ENCODE data around the gene ROBO2. TPM values are rescaled to one million over a fixed set of nuclear protein-coding genes. Genes with fewer than 3 reads are reported as not detected.

Gene ROBO2
- polyA plus RNA-seq, 2 of the 4 experiments (the other 2 are of a cell fraction), result 0.04 TPM; not detected in 1

DNA sequence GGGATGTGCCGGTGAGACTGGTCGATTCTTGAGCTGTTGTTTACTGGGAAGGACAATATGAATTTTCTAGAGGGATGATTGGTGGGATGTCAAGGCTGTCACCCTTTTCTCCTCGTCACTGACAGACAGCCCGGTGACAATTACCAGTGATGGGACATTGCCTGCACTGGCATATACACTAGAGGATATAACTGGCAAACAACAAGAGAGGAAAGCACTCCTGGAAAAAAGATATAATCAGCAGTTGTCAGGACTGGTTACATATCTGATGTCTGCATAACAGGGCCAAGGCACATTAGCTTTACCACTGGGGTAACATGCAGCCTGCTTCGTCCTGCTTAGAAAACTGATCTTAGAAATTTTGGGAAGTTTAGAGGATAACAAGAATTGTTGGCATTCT is 131.1 kb downstream of the ROBO2 start (continued):
- TF ChIP-seq, protein P1, sequence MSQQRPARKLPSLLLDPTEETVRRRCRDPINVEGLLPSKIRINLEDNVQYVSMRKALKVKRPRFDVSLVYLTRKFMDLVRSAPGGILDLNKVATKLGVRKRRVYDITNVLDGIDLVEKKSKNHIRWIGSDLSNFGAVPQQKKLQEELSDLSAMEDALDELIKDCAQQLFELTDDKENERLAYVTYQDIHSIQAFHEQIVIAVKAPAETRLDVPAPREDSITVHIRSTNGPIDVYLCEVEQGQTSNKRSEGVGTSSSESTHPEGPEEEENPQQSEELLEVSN (IDR thresholded peaks at IDR 0.05; ENCODE audit: borderline replicate concordance, low read depth), result no peak
- no peak for TF ChIP-seq CBX2 (IDR thresholded peaks at IDR 0.05; ENCODE audit: borderline replicate concordance, low read depth)

DNA sequence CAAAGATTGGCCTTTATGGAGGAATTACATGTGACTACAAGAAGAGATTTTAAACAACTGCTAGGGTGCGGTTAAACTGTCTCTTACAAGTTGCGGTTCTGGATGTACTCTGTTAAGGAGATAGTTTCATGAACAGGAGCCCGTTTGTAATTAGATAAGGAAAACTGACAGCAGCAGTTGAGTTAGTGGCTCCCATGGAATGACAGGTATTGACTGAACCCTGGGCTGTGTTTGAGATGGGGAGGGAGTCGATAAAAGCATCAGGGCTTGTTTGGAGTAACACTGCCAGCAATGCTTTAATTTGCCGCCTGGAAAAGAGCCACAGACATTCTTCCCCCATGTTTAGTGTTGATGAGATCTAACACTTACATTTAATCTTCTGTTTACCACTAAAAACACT is 139.9 kb downstream of the ROBO2 start:
- CTCF ChIA-PET, result no interaction called here
- ATAC-seq, result no peak

DNA sequence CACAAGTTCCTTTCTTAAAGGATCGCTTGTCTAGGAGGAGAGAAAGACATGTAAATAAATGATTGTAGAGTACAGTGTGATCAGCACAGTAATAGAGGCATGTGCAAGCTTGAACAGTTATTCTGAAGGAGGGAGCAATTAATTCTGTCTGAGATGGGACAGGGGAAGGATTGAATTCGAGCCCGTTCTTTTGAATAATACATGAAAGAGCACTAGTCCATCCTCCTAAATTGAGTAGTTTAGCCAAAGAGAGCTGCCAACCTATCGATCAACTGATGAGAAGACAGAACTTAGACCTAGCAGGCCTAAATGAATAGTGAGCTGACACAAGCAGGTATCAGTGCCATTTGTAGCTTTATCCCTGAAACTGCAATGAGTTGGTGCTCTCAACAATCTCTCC is 142.4 kb downstream of the ROBO2 start:
- WGBS (ENCODE audit: missing lambda C conversion rate), result under 1% methylated on average over 4 of the region's 4 CpGs
- FAIRE-seq (no peak), DNase-seq (ENCODE audit: low read depth in 1 of 2, low spot score in 1 of 2) (no peak), ATAC-seq (no peak)
- POLR2A ChIA-PET, result no interaction called here
- no peak overlapping the region for H3K27ac ChIP-seq
- H3K9me3 ChIP-seq, result no peaks in the 10 kb centered on the region
- H3K4me1 ChIP-seq, result no peaks in the 10 kb centered on the region
- CTCF ChIA-PET, result no interaction called here
- H3K4me2 ChIP-seq, result no peak overlapping the region
- no peak overlapping the region for H3K4me3 ChIP-seq
- TF ChIP-seq RAD21 (conservative IDR thresholded peaks at IDR 0.05 in 1 of 2, IDR thresholded peaks at IDR 0.05 in 1 of 2) (no peak), HDAC2 (IDR thresholded peaks at IDR 0.05) (no peak), CBX8 (IDR thresholded peaks at IDR 0.05) (no peak), NFE2L2 (conservative IDR thresholded peaks at IDR 0.05; ENCODE audit: low read length) (no peak), BHLHE40 (IDR thresholded peaks at IDR 0.05; ENCODE audit: low read depth, low read length) (no peak), EP300 (IDR thresholded peaks at IDR 0.05) (no peak), PHF8 (IDR thresholded peaks at IDR 0.05; ENCODE audit: borderline replicate concordance, low read depth) (no peak), FOSL2 (IDR thresholded peaks at IDR 0.05) (no peak), FOSL2 (CRISPR knock-in tag; IDR thresholded peaks at IDR 0.05) (no peak), CBX2 (IDR thresholded peaks at IDR 0.05; ENCODE audit: borderline replicate concordance, low read depth) (no peak), NR3C1 (IDR thresholded peaks at IDR 0.05) (no peak), SMC3 (IDR thresholded peaks at IDR 0.05) (no peak)
- TF ChIP-seq, protein P2, sequence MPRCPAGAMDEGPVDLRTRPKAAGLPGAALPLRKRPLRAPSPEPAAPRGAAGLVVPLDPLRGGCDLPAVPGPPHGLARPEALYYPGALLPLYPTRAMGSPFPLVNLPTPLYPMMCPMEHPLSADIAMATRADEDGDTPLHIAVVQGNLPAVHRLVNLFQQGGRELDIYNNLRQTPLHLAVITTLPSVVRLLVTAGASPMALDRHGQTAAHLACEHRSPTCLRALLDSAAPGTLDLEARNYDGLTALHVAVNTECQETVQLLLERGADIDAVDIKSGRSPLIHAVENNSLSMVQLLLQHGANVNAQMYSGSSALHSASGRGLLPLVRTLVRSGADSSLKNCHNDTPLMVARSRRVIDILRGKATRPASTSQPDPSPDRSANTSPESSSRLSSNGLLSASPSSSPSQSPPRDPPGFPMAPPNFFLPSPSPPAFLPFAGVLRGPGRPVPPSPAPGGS (IDR thresholded peaks at IDR 0.05), result no peak
- TF ChIP-seq, protein P3, sequence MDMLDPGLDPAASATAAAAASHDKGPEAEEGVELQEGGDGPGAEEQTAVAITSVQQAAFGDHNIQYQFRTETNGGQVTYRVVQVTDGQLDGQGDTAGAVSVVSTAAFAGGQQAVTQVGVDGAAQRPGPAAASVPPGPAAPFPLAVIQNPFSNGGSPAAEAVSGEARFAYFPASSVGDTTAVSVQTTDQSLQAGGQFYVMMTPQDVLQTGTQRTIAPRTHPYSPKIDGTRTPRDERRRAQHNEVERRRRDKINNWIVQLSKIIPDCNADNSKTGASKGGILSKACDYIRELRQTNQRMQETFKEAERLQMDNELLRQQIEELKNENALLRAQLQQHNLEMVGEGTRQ (IDR thresholded peaks at IDR 0.05), result no peak
- TF ChIP-seq, protein P4, sequence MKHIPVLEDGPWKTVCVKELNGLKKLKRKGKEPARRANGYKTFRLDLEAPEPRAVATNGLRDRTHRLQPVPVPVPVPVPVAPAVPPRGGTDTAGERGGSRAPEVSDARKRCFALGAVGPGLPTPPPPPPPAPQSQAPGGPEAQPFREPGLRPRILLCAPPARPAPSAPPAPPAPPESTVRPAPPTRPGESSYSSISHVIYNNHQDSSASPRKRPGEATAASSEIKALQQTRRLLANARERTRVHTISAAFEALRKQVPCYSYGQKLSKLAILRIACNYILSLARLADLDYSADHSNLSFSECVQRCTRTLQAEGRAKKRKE (CRISPR knock-in tag; IDR thresholded peaks at IDR 0.05; ENCODE audit: low read depth), result no peak

More for the DNA sequence above, 139.9 kb downstream of the ROBO2 start:
- POLR2A ChIA-PET, result no interaction called here
- WGBS (ENCODE audit: missing lambda C conversion rate), result 16% methylated on average over 5 of the region's 5 CpGs
- no peak overlapping the region for H3K4me2 ChIP-seq
- H3K4me1 ChIP-seq, result no peaks in the 10 kb centered on the region
- TF ChIP-seq MAFK (IDR thresholded peaks at IDR 0.05; ENCODE audit: partially characterized antibody) (no peak), JUN (IDR thresholded peaks at IDR 0.05) (no peak), POLR2A (IDR thresholded peaks at IDR 0.05; ENCODE audit: low read length) (no peak), RAD21 (conservative IDR thresholded peaks at IDR 0.05 in 1 of 2, IDR thresholded peaks at IDR 0.05 in 1 of 2) (no peak), SREBF2 (IDR thresholded peaks at IDR 0.05) (no peak), NFE2L2 (conservative IDR thresholded peaks at IDR 0.05; ENCODE audit: low read length) (no peak)
- TF ChIP-seq, protein P5, sequence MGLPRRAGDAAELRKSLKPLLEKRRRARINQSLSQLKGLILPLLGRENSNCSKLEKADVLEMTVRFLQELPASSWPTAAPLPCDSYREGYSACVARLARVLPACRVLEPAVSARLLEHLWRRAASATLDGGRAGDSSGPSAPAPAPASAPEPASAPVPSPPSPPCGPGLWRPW (IDR thresholded peaks at IDR 0.05), result no peak
- TF ChIP-seq, protein P2 (IDR thresholded peaks at IDR 0.05), result no peak
- TF ChIP-seq, protein P6, sequence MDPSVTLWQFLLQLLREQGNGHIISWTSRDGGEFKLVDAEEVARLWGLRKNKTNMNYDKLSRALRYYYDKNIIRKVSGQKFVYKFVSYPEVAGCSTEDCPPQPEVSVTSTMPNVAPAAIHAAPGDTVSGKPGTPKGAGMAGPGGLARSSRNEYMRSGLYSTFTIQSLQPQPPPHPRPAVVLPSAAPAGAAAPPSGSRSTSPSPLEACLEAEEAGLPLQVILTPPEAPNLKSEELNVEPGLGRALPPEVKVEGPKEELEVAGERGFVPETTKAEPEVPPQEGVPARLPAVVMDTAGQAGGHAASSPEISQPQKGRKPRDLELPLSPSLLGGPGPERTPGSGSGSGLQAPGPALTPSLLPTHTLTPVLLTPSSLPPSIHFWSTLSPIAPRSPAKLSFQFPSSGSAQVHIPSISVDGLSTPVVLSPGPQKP (IDR thresholded peaks at IDR 0.05; ENCODE audit: low read depth, low read length), result no peak
- TF ChIP-seq, protein P7, sequence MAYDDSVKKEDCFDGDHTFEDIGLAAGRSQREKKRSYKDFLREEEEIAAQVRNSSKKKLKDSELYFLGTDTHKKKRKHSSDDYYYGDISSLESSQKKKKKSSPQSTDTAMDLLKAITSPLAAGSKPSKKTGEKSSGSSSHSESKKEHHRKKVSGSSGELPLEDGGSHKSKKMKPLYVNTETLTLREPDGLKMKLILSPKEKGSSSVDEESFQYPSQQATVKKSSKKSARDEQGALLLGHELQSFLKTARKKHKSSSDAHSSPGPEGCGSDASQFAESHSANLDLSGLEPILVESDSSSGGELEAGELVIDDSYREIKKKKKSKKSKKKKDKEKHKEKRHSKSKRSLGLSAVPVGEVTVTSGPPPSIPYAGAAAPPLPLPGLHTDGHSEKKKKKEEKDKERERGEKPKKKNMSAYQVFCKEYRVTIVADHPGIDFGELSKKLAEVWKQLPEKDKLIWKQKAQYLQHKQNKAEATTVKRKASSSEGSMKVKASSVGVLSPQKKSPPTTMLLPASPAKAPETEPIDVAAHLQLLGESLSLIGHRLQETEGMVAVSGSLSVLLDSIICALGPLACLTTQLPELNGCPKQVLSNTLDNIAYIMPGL (CRISPR knock-in tag; IDR thresholded peaks at IDR 0.05; ENCODE audit: borderline replicate concordance), result no peak
- no peak overlapping the region for H3K27ac ChIP-seq
- no peaks in the 10 kb centered on the region for H3K9me3 ChIP-seq
- DNase-seq (ENCODE audit: low read depth in 1 of 2, low spot score in 1 of 2), result no peak
- no peak for FAIRE-seq
- H3K4me3 ChIP-seq, result no peak overlapping the region
